H9 (cell line): Measurements from ENCODE around the gene GFY. TPM values are rescaled to one million over a fixed set of nuclear protein-coding genes. Genes with fewer than 3 reads are reported as not detected.

Source experiments
- DNase-seq: peaks from one replicate; pipeline ENCODE4 v3.0.0-alpha.2; 2017
- H2AFZ ChIP-seq: one replicate; pipeline ENCODE4 v1.6.1; 2013; ENCODE audit warnings: mild to moderate bottlenecking, low read length, control low read depth, moderate library complexity
- H2AK5ac ChIP-seq: 2 replicates; pipeline ENCODE4 v1.6.1; 2013; ENCODE audit warnings: low read length, control low read depth, mixed read lengths; ENCODE audit not compliant: insufficient read length
- H2BK120ac ChIP-seq: one replicate; pipeline ENCODE4 v1.6.1; 2013; ENCODE audit warnings: low read depth, mild to moderate bottlenecking, low read length, control low read depth, inconsistent platforms; ENCODE audit not compliant: poor library complexity, severe bottlenecking
- H2BK12ac ChIP-seq: 2 replicates; pipeline ENCODE4 v1.6.1; 2013; ENCODE audit warnings: low read length, control low read depth, mixed read lengths, low read depth; ENCODE audit not compliant: insufficient read length
- H2BK15ac ChIP-seq: 2 replicates; pipeline ENCODE4 v1.6.1; 2013; ENCODE audit warnings: low read depth, low read length, control low read depth
- H2BK20ac ChIP-seq: one replicate; pipeline ENCODE4 v1.6.1; 2013; ENCODE audit warnings: low read depth, mild to moderate bottlenecking, low read length, control low read depth, inconsistent platforms; ENCODE audit not compliant: poor library complexity, severe bottlenecking
- H2BK5ac ChIP-seq: 2 replicates; pipeline ENCODE4 v1.6.1; 2013; ENCODE audit warnings: low read length, control low read depth, mixed read lengths; ENCODE audit not compliant: insufficient read length
- H3K14ac ChIP-seq: 2 replicates; pipeline ENCODE4 v1.6.1; 2013; ENCODE audit warnings: low read length, control low read depth; ENCODE audit not compliant: insufficient read depth
- H3K18ac ChIP-seq: 2 replicates; pipeline ENCODE4 v1.6.1; 2013; ENCODE audit warnings: low read depth, mild to moderate bottlenecking, mixed read lengths, low read length, control low read depth; ENCODE audit not compliant: insufficient read length
- H3K23ac ChIP-seq: 2 replicates; pipeline ENCODE4 v1.6.1; 2013; ENCODE audit warnings: low read length, control low read depth, mixed read lengths, low read depth; ENCODE audit not compliant: insufficient read length
- H3K23me2 ChIP-seq: 2 replicates; pipeline ENCODE4 v1.6.1; 2013; ENCODE audit warnings: low read depth, mild to moderate bottlenecking, mixed read lengths, low read length, control low read depth; ENCODE audit not compliant: insufficient read length, poor library complexity, severe bottlenecking
- H3K27ac ChIP-seq: 2 replicates; pipeline ENCODE4 v1.5.1; 2013; ENCODE audit warnings: low read length, control low read depth, mixed read lengths, low read depth; ENCODE audit not compliant: insufficient read length
- H3K27me3 ChIP-seq: 2 replicates; pipeline ENCODE4 v1.6.1; 2013; ENCODE audit warnings: low read length, control low read depth, inconsistent platforms; ENCODE audit not compliant: insufficient read depth
- H3K4ac ChIP-seq: 2 replicates; pipeline ENCODE4 v1.6.1; 2013; ENCODE audit warnings: low read depth, mild to moderate bottlenecking, control low read depth, inconsistent platforms, low read length, moderate library complexity
- H3K4me1 ChIP-seq: 2 replicates; pipeline ENCODE4 v1.6.1; 2013; ENCODE audit warnings: low read length, control low read depth, inconsistent platforms; ENCODE audit not compliant: insufficient read depth
- H3K4me2 ChIP-seq: 2 replicates; pipeline ENCODE4 v1.6.1; 2013; ENCODE audit warnings: low read length, control low read depth, mixed read lengths; ENCODE audit not compliant: insufficient read length, insufficient read depth
- H3K56ac ChIP-seq: 2 replicates; pipeline ENCODE4 v1.6.1; 2013; ENCODE audit warnings: low read depth, mild to moderate bottlenecking, mixed read lengths, low read length, control low read depth; ENCODE audit not compliant: insufficient read length
- H3K79me1 ChIP-seq: 2 replicates; pipeline ENCODE4 v1.6.1; 2013; ENCODE audit warnings: low read depth, mild to moderate bottlenecking, moderate library complexity, low read length, control low read depth, inconsistent platforms; ENCODE audit not compliant: insufficient read depth, poor library complexity, severe bottlenecking
- H3K79me2 ChIP-seq: 2 replicates; pipeline ENCODE4 v1.6.1; 2013; ENCODE audit warnings: low read length, control low read depth, inconsistent platforms; ENCODE audit not compliant: insufficient read depth
- H3K9ac ChIP-seq: 2 replicates; pipeline ENCODE4 v1.6.1; 2013; ENCODE audit warnings: low read length, control low read depth, mixed read lengths; ENCODE audit not compliant: insufficient read length; ENCODE audit errors: extremely low read depth
- H3K9me3 ChIP-seq: one replicate; pipeline ENCODE4 v1.6.1; 2013; ENCODE audit warnings: low read depth, low read length, inconsistent platforms; ENCODE audit not compliant: control insufficient read depth
- H3T11ph ChIP-seq: one replicate; pipeline ENCODE4 v1.6.1; 2013; ENCODE audit warnings: mild to moderate bottlenecking, low read length, control low read depth, inconsistent platforms
- H4K20me1 ChIP-seq: one replicate; pipeline ENCODE4 v1.6.1; 2013; ENCODE audit not compliant: control insufficient read depth, insufficient read length, insufficient read depth
- H4K5ac ChIP-seq: 2 replicates; pipeline ENCODE4 v1.6.1; 2013; ENCODE audit warnings: low read depth, mild to moderate bottlenecking, mixed read lengths, low read length, control low read depth; ENCODE audit not compliant: insufficient read length
- H4K8ac ChIP-seq: replicated peaks from 2 replicates; pipeline ENCODE4 v1.6.1; 2013; ENCODE audit warnings: low read length, control low read depth, mixed read lengths, low read depth; ENCODE audit not compliant: insufficient read length
- H4K91ac ChIP-seq: 2 replicates; pipeline ENCODE4 v1.6.1; 2013; ENCODE audit warnings: low read depth, mild to moderate bottlenecking, moderate library complexity, mixed read lengths, low read length, control low read depth; ENCODE audit not compliant: insufficient read length
- H3K27ac Mint-ChIP-seq, 3 experiments: 2 replicates in 2 of 3; 3 replicates in 1 of 3; pipeline ENCODE4 v1.8.0; 2020 to 2021; ENCODE audit warnings: mixed read lengths in 3 of 3, mild to moderate bottlenecking in 1 of 3, moderate library complexity in 1 of 3
- H3K27me3 Mint-ChIP-seq: 2 replicates; pipeline ENCODE4 v1.8.0; 2021; ENCODE audit warnings: low read depth, mild to moderate bottlenecking, moderate library complexity, mixed read lengths
- H3K36me3 Mint-ChIP-seq, 3 experiments: 2 replicates in 2 of 3; 3 replicates in 1 of 3; pipeline ENCODE4 v1.8.0; 2020 to 2021; ENCODE audit warnings: low read depth in 3 of 3, mixed read lengths in 3 of 3; ENCODE audit not compliant: insufficient read depth in 1 of 3
- H3K4me1 Mint-ChIP-seq, 2 experiments: 2 replicates each; pipeline ENCODE4 v1.8.0; 2020; ENCODE audit warnings: mixed read lengths in 2 of 2
- H3K4me3 Mint-ChIP-seq, 2 experiments: 2 replicates in 1 of 2; 3 replicates in 1 of 2; pipeline ENCODE4 v1.8.0; 2020 to 2021; ENCODE audit warnings: mild to moderate bottlenecking in 2 of 2, mixed read lengths in 2 of 2, moderate library complexity in 1 of 2
- H3K9me3 Mint-ChIP-seq, 2 experiments: 2 replicates in 1 of 2; 3 replicates in 1 of 2; pipeline ENCODE4 v1.8.0; 2020; ENCODE audit warnings: mild to moderate bottlenecking in 2 of 2, mixed read lengths in 2 of 2, moderate library complexity in 1 of 2
- WGBS: extraction: QIAGEN DNeasy Blood & Tissue Kit; methylation state at CpG from one replicate; pipeline ENCODE4 v1.1.7; 2013; ENCODE audit warnings: missing lambda C conversion rate, low lambda C conversion rate, mixed read lengths; ENCODE audit not compliant: insufficient read length; ENCODE audit errors: extremely low coverage; 5-methylcytosine and 5-hydroxymethylcytosine counted together
- total RNA-seq: library from RNA; stranded (reverse); gene quantifications from 2 replicates; pipeline ENCODE4 v1.2.1, GENCODE V29; 2021
- TF ChIP-seq, protein P1 (sequence below): fragments of 200-600 bp; sonication (generic); conservative IDR thresholded peaks from 3 replicates; pipeline ENCODE4 v1.8.0; 2021; ENCODE audit warnings: antibody characterized with exemption, mild to moderate bottlenecking

The GFY gene
- total RNA-seq, 1 experiment from 2014 or later: 1.3 TPM

DNA sequence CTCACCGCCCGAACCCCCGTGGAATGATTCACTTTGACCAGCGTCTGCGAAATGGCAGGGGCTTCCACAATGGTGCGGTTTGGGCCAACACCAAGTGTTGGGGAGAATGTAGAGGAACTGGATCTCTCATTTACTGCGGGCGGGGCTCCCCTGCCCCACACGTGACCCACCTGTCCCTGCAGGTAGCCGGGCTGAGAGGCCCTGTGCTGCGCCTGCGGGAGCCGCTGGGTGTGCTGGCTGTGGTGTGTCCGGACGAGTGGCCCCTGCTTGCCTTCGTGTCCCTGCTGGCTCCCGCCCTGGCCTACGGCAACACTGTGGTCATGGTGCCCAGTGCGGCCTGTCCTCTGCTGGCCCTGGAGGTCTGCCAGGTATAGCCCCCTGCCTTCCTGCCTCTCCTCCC is 43.0 kb downstream of the GFY start:
- Histone ChIP-seq H3K4me1 (no peaks in the 10 kb centered on the region), H3K27ac (no peak overlapping the region), H2AFZ (no peak overlapping the region), H3K23me2 (no peaks in the 10 kb centered on the region), H3K79me2 (no peaks in the 10 kb centered on the region), H2BK20ac (no peak overlapping the region), H3K27me3 (no peaks in the 10 kb centered on the region), H2BK15ac (no peak overlapping the region), H4K20me1 (no peaks in the 10 kb centered on the region), H4K8ac (no peak overlapping the region), H3K18ac (no peak overlapping the region), H4K5ac (no peak overlapping the region), H3K56ac (no peak overlapping the region), H2BK12ac (no peak overlapping the region), H3K79me1 (no peaks in the 10 kb centered on the region), H3K4ac (no peak overlapping the region), H3K9ac (no peak overlapping the region), H2BK120ac (no peak overlapping the region), H2AK5ac (no peak overlapping the region), H4K91ac (no peak overlapping the region), H2BK5ac (no peak overlapping the region), H3K9me3 (no peaks in the 10 kb centered on the region), H3T11ph (no peak overlapping the region), H3K23ac (no peak overlapping the region), H3K4me2 (no peak overlapping the region), H3K14ac (no peak overlapping the region)
- DNase-seq: peak; percentile 58
- no peaks in the 10 kb centered on the region for H3K9me3 Mint-ChIP-seq
- peaks cover 10 to 27% (median 27%) of the 10 kb centered on the region in 3 experiments; a peak in 6 of 7 replicates for H3K36me3 Mint-ChIP-seq
- H3K4me1 Mint-ChIP-seq: peaks cover 6 to 10% of the 10 kb centered on the region in 2 experiments
- no peaks in the 10 kb centered on the region for H3K27me3 Mint-ChIP-seq
- WGBS: no CpG with 5 or more reads among the region's 19 CpGs
- H3K27ac Mint-ChIP-seq: no peak overlapping the region; a peak in 1 of 7 replicates
- TF ChIP-seq, protein P1, sequence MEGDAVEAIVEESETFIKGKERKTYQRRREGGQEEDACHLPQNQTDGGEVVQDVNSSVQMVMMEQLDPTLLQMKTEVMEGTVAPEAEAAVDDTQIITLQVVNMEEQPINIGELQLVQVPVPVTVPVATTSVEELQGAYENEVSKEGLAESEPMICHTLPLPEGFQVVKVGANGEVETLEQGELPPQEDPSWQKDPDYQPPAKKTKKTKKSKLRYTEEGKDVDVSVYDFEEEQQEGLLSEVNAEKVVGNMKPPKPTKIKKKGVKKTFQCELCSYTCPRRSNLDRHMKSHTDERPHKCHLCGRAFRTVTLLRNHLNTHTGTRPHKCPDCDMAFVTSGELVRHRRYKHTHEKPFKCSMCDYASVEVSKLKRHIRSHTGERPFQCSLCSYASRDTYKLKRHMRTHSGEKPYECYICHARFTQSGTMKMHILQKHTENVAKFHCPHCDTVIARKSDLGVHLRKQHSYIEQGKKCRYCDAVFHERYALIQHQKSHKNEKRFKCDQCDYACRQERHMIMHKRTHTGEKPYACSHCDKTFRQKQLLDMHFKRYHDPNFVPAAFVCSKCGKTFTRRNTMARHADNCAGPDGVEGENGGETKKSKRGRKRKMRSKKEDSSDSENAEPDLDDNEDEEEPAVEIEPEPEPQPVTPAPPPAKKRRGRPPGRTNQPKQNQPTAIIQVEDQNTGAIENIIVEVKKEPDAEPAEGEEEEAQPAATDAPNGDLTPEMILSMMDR: no peak
- H3K4me3 Mint-ChIP-seq: no peak overlapping the region
